Occipital lobe (tissue), 2 donors: Measurements from ENCODE around the gene LMNTD1. TPM values are rescaled to one million over a fixed set of nuclear protein-coding genes. Genes with fewer than 3 reads are reported as not detected.
A peak's percentile ranks its signal among the peaks of the same experiment; 100 is the strongest.
"Not testable (repeated sequence)": the region's sequence is repeated elsewhere in the genome, so short reads cannot be mapped to it uniquely, and the experiment has no call there.

Source experiments
- DNase-seq: peaks from one replicate; lab custom pipeline; 2025; lab: John Stamatoyannopoulos, UW
- total RNA-seq: library from RNA; depleted of rRNA; stranded (reverse); fragments of >200 nt; gene quantifications from one replicate; pipeline ENCODE4 v1.2.3, GENCODE V29; 2014

LMNTD1 gene
- total RNA-seq, 1 donor from 2014 or later, result 1.1 TPM

GRCh38 chr12:25491396-25492325 lies 61.4 kb downstream of the LMNTD1 start:
- DNase-seq, result no peak

DNA sequence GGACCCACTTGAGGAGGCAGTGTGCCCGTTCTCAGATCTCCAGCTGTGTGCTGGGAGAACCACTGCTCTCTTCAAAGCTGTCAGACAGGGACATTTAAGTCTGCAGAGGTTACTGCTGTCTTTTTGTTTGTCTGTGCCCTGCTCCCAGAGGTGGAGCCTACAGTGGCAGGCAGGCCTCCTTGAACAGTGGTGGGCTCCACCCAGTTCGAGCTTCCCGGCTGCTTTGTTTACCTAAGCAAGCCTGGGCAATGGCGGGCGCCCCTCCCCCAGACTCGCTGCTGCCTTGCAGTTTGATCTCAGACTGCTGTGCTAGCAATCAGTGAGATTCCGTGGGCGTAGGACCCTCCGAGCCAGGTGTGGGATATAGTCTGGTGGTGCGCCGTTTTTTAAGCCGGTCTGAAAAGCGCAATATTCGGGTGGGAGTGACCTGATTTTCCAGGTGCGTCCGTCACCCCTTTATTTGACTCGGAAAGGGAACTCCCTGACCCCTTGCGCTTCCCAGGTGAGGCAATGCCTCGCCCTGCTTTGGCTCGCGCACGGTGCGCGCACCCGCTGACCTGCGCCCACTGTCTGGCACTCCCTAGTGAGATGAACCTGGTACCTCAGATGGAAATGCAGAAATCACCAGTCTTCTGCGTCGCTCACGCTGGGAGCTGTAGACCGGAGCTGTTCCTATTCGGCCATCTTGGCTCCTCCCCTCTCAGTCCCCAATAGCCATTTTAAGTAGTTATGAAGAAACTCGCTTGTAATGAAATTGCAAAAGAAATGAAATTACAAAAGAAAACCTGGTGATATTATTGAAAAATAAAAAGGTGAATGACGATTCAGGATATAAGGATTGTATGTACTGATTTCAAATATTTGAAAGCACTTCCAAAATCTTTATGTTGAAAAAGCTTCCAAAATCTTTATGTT lies 63.9 kb downstream of the LMNTD1 start:
- not testable (repeated sequence) for DNase-seq

DNA sequence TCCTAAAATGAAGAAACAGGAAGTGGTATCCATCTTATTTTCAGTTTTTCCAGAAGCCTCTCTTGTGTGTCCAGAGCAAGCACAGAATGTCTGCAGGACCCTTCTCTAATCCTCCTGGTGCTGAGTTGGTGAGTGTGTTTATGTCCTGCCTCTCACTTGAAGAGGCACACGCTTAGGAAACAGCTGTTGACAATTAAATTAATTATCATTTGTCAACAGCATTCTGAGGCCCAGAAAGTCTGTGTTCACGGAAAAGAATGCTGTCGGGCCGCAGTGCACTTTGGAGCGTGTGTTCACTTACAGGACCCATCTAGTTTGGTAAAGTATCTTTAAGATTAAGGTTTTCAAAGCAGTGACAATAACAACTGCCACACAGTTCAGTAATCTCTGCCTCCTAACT lies 70.5 kb downstream of the LMNTD1 start:
- DNase-seq, result no peak

- no peak for DNase-seq
Observed at GRCh38 chr12:25480145-25480544, 72.9 kb downstream of the LMNTD1 start.

DNA sequence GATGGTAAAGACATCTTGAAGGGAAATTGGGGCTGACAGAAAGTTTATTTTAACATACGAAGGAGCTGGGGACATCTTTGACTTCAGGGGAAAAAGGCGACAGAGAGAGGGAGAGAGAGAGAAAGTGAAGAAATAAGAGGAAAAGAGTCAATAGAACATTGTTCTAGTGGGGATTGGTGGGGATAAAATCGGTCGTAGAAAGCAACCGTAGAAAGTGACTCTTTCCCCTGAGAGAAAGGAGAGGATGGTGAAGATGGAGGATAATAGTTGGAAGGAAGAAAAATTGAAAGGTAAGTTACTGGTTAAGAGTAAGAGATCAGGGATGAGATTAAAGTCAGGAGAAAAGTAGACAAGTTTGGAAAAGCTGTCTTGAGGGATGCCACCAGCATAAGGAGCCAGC lies 75.9 kb downstream of the LMNTD1 start:
- no peak for DNase-seq

DNA sequence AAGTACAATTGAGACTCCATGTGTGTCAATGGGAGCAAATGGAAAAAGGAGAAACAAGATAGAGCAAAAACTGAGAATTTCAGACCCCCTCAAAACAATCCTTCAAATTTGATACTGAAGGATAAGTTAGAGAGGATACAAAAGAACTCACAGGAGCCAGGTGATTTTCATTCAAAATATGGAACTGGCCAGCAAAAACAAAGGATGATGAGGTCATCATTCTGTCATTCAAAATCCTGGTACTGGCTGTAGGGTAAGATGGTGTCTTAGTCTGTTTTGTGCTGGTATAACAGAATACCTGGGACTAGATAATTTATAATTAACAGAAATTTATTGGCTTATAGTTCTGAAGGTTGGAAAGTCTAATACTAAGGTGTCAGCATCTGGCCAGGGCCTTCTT lies 80.6 kb downstream of the LMNTD1 start:
- no peak for DNase-seq

GRCh38 chr12:25469861-25470260 lies 83.2 kb downstream of the LMNTD1 start:
- no peak for DNase-seq

DNA sequence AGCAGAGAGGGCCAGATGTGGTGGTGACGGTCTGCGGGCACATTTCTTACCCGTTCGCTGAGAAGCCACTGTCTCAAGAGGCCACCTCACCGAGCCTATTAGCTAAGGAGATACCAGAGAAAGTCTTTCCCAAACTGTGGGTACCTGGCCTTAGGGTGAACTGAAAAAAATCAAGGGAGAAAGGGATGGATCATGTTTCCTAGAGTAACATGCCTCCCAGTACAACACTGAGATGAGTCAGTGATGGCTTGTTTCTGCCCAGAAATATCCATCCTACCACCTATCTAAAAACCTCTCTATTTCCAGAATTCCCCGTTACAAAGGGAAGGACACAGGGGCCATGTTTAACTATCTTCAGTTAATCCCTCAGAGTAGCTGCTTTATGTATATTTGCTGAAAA lies 83.7 kb downstream of the LMNTD1 start:
- DNase-seq, result no peak

DNA sequence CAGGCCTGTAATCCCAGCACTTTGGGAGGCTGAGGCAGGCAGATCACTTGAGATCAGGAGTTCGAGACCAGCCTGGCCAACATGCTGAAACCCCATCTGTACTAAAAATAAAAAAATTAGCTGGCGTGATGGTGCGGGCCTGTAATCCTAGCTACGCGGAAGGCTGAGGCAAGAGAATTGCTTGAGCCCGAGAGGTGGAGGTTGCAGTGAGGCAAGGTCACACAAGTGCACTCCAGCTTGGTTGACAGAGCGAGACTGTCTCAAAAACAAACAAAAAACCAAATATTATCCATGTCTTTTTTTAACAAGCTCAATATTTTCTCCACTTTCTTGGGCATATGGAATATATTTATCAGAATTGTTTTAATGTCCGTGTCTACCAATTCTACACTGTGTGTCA lies 89.6 kb downstream of the LMNTD1 start:
- no peak for DNase-seq

- no peak for DNase-seq
Observed at GRCh38 chr12:25463005-25463404, 90.1 kb downstream of the LMNTD1 start.

- DNase-seq, result no peak
Observed at GRCh38 chr12:25459541-25459951, 93.5 kb downstream of the LMNTD1 start.

DNA sequence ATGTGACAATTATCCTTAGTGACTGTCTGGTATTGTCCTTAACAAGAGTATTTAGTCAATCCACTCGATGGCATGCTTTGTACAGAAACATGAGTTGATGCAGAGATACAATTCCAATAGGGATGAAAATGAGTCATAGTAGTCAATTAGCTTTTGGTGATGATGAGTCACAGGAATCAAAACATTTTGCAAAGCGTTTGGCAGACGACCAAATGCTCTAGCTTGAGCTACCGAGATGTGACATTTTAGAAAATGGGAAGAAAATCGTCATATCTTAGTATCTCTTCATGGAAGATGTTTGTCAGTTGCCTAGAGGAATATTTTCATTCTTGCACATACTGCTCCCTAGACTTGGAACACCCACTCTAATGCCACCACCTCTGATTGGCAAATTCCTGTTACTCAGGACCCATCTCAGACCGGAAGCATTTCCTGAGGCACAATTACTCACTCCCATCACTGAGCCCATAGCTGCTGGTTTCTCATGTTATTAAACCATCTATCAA lies 95.0 kb downstream of the LMNTD1 start:
- DNase-seq, result peak; percentile 19

DNA sequence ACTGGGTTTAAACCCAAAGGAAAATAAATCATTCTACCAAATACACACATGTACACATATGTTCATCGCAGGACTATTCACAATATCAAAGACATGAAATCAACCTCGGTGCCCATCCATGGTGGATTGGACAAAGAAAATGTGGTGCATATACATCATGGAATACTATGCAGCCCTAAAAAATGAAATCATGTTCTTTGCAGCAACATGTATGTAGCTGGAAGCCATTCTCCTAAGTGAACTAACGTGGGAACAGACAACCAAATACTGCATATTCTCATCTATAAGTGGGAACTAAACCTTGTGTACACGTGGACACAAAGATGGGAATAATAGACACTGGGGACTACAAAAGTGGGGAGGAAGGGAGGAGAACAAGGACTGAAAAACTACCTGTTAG lies 96.6 kb downstream of the LMNTD1 start:
- no peak for DNase-seq

- DNase-seq, result no peak
Observed at GRCh38 chr12:25455696-25456095, 97.4 kb downstream of the LMNTD1 start.

- DNase-seq, result no peak
Observed at GRCh38 chr12:25449007-25449406, 104.1 kb downstream of the LMNTD1 start.

GRCh38 chr12:25447046-25447445 lies 106.0 kb downstream of the LMNTD1 start:
- DNase-seq, result no peak

GRCh38 chr12:25438638-25439037 lies 114.4 kb downstream of the LMNTD1 start:
- DNase-seq, result no peak

DNA sequence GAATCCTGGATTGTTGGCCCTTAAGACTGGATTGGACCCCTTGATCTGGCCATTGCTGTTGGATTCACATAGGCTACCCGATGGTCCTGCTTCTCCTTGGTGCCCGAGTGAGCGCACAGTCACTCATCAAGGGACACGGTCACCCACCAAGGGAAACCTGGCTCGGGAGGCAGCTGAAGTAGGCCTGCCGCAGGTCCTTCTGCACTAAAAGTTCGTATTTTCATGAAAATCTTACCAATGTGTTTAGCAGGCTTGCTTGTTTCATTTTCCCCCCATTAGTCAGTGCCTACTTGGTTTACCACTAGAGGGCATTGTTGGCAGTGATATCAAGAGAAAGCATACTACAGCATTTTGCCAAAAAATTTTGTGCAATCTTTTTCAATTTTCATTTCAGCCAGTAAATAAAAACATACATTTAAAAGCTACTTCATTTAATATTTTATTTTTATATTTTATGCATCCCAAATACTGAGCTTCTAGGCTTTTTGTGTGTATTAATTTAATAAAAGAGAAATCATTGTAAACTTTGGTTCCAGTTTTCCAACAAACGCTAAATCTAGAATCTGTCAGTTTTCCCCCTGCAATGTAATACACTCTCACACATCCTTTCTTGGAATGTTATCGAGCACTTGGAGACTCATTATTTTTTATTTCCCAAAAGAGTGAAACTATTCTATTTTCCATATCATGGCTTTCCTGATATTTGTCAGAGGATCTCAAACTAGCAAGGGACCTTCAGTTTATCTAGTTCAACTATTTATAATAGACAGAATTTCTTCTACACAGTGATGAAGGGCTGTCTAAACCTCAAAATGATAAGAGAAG lies 116.7 kb downstream of the LMNTD1 start:
- peak; percentile 8 for DNase-seq

DNA sequence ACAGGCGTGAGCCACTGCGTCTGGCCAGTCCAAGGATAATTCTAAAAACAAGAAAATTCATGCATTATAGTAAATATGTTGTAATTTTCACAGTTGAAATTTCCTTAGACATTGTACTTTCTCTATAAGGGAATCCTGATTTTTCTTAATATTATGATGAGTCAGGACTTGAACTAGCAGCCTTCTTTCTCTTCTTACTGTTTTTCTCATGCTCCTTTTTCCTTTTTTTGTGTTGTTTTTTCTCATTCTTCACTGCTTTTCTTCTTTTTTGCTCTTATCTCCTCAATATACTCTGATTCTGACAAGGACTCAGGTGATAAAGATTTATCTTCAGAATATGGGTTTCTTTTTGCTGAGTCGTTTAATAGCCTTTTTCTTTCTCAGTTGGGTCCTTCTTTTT lies 117.7 kb downstream of the LMNTD1 start:
- no peak for DNase-seq

GRCh38 chr12:25434515-25434914 lies 118.6 kb downstream of the LMNTD1 start:
- DNase-seq, result no peak
